A549 treated with dexamethasone at 1 μM for 4 hours (cell line): ENCODE measurements around the gene RFX6. TPM values are rescaled to one million over a fixed set of nuclear protein-coding genes. Genes with fewer than 3 reads are reported as not detected.

Experiments used
- total RNA-seq: library from RNA; stranded (reverse); fragments of 200-300 nt; extraction: Qiagen RNA extraction; gene quantifications from 5 replicates; pipeline ENCODE4 v1.2.3, GENCODE V29; 2022

Gene RFX6, protein sequence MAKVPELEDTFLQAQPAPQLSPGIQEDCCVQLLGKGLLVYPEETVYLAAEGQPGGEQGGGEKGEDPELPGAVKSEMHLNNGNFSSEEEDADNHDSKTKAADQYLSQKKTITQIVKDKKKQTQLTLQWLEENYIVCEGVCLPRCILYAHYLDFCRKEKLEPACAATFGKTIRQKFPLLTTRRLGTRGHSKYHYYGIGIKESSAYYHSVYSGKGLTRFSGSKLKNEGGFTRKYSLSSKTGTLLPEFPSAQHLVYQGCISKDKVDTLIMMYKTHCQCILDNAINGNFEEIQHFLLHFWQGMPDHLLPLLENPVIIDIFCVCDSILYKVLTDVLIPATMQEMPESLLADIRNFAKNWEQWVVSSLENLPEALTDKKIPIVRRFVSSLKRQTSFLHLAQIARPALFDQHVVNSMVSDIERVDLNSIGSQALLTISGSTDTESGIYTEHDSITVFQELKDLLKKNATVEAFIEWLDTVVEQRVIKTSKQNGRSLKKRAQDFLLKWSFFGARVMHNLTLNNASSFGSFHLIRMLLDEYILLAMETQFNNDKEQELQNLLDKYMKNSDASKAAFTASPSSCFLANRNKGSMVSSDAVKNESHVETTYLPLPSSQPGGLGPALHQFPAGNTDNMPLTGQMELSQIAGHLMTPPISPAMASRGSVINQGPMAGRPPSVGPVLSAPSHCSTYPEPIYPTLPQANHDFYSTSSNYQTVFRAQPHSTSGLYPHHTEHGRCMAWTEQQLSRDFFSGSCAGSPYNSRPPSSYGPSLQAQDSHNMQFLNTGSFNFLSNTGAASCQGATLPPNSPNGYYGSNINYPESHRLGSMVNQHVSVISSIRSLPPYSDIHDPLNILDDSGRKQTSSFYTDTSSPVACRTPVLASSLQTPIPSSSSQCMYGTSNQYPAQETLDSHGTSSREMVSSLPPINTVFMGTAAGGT
- not detected in 5 replicates for total RNA-seq

DNA sequence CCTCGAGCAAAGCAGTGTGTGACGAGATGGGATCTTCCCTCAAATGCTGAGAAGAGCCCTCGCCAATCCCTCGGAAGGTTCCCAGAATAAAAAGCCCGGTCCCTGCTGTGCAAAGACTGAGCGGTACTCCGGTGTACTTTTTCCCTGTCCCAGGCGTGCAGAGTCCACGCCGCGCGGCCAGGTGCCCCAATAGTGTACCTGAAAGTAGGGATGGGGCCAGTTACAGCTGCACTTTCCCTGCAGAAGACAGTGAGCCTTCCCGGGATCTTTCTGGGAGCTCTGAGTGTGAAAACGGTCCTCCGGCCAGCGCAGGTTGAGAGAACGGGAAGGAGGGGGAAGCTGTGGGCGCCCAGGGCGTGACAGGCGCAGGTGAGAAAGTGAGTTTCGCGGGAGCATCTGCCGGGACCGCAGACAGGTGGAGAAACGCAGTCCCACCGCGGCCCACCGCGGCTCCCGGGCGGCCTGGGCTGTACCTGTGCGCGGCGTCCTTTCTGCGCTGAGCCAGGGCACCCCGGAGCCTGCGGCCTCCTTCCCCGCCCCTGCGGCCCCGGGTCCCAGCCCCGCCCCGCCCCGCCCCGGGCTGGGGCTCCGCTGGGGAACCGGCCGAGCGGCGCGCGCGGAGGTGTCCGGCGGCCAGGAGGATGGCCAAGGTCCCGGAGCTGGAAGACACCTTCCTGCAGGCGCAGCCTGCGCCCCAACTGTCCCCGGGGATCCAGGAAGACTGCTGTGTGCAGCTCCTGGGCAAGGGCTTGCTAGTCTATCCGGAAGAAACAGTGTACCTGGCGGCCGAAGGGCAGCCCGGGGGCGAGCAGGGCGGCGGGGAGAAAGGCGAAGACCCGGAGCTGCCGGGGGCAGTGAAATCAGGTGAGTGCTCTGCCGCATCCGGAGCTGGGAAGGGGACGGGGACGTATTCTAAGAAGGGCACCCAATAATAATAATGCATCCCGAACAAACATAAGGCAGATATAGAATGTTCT lies at the start of gene RFX6:
Gene RFX6, plus strand, starts transcription at position 608 of the 977 bp plus-strand sequence. Its CDS starts 34 bp downstream, at position 642.

DNA sequence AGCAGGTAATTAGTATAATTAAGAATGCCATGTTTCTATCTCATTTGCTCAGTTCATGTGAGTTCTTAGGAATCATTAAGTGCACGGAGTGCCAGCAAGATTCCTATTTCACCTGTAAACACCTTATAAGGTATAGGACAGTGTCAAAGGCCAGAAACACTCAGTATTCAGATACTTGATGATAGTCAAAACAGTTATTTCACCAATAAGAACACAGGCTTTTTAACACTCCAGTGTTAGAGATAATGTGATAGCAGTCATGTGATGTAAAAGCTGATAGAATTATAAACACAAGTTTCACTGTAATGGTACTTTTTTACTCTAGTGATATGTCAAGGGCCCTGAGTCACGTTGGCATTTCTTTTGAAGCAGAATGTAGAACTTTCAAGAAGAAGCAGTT lies 48.1 kb upstream of the RFX6 start, which contains the start of gene GPRC6A:
Gene GPRC6A, minus strand, starts transcription at position 101 of the 400 bp plus-strand sequence. Its CDS starts 70 bp downstream, at position 31.

Other genes with a start within 250 kb of the RFX6 start
- gene ZUP1, start 208.5 kb upstream of the RFX6 start, total RNA-seq: 6.2 to 8.2 TPM (median 7.2 TPM) in 5 replicates
- gene KPNA5, start 196.0 kb upstream of the RFX6 start, total RNA-seq: 1.3 to 1.9 TPM (median 1.6 TPM) in 5 replicates
- 0.11 TPM in 1 of 5 replicates, not detected in the others for gene FAM162B, start 111.5 kb upstream of the RFX6 start, total RNA-seq
- gene GPRC6A, start 48.2 kb upstream of the RFX6 start, total RNA-seq: not detected in 5 replicates